ENCODE results near the gene WDR43.

The WDR43 gene

DNA sequence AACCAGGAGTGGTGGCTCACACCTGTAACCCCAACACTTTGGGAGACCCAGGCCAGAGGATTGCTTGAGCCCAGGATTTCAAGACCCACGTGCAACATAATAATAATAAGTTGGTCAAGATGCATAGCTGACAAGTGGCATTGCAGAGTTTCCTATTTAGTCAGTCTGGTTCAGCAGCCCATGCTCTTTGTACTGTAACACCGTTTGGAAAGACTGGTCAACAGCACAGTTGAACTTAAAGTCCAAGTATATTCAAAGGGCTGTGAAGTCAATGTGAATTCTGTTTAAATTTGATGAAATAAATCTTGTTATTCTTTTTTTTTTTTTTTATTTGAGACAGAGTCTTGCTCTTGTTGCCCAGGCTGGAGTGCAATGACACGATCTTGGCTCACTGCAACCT lies 22.8 kb upstream of the WDR43 start:
- H3K27ac ChIP-seq, result no peak overlapping the region
- no peak for TF ChIP-seq ZFX (IDR thresholded peaks at IDR 0.05)
- TF ChIP-seq, protein P1, sequence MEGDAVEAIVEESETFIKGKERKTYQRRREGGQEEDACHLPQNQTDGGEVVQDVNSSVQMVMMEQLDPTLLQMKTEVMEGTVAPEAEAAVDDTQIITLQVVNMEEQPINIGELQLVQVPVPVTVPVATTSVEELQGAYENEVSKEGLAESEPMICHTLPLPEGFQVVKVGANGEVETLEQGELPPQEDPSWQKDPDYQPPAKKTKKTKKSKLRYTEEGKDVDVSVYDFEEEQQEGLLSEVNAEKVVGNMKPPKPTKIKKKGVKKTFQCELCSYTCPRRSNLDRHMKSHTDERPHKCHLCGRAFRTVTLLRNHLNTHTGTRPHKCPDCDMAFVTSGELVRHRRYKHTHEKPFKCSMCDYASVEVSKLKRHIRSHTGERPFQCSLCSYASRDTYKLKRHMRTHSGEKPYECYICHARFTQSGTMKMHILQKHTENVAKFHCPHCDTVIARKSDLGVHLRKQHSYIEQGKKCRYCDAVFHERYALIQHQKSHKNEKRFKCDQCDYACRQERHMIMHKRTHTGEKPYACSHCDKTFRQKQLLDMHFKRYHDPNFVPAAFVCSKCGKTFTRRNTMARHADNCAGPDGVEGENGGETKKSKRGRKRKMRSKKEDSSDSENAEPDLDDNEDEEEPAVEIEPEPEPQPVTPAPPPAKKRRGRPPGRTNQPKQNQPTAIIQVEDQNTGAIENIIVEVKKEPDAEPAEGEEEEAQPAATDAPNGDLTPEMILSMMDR (conservative IDR thresholded peaks at IDR 0.05), result no peak

DNA sequence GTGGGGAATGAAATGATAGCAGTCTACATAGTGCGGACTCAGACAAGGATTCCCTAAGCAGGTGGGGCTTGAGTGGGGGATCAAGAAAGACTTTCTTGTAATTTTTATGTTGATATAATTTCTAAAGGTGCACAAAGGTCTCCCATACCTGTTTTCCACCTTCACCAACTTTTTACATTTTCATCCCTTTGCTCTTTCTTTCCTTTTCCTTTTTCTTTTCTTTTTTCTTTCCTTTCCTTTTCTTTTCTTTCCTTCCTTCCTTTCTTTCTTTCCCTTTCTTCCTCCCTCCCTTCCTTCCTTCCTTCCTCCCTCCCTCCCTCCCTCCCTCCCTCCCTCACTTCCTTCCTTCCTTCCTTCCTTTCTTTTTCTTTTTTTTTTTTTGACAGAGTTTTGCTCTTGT lies 14.3 kb upstream of the WDR43 start:
- TF ChIP-seq ZFX (IDR thresholded peaks at IDR 0.05), result no peak
- TF ChIP-seq, protein P1 (conservative IDR thresholded peaks at IDR 0.05), result no peak
- H3K27ac ChIP-seq, result no peak overlapping the region

DNA sequence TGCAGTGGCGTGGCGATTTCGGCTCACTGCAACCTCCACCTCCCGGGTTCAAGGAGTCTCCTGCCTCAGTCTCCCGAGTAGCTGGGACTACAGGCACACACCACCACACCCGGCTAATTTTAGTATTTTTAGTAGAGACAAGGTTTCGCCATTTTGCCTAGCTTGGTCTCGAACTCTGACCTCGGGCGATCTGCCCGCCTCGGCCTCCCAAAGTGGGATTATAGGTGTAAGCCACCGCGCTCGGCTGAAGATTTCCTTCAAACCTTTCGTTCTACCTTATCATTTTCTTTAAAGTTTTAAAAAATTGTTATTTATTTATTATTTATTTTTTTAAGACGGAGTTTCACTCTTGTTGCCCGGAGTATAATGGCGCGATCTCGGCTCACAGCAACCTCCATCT lies 979 bp upstream of the WDR43 start:
- H3K27ac ChIP-seq, result no peak overlapping the region
- TF ChIP-seq, protein P1 (conservative IDR thresholded peaks at IDR 0.05), result no peak
- TF ChIP-seq ZFX (IDR thresholded peaks at IDR 0.05), result no peak

DNA sequence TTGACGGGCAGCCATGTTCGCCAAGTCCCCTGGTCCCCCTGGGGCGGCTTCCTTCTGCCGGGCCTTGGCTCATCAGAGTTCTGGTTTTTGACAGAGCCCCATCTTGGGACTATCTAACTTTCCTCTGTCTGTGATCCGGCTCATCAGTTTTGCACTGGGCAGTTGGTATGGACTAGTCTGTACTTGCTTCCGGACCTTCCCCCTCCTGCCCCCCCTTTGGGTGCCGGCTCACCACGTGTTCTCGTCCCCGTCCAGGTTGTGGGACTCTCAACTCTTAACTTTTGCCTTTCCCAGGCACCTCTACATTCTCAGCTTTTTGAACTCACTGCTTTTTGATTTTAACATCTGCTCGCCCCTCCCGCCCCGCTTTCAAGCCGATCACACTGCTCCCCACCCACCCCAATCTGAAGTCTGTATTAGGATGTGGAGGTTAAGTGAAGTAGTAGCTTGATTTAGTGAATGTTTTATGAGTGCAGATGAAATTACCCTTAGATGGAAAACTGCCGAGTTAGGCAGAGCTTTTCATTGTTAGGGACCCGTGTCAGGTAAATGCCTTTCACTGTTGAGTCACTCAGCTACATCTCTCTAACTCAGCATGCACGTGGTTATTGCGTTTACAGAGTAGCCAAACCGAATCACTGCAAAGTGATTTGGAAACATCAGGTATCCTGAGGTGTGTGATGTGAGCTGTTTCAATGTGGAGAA lies 874 bp downstream of the WDR43 start:
- TF ChIP-seq, protein P1 (conservative IDR thresholded peaks at IDR 0.05), result no peak
- TF ChIP-seq ZFX (IDR thresholded peaks at IDR 0.05), result peak; percentile 73
- peak overlapping the region; percentile 97 for H3K27ac ChIP-seq

DNA sequence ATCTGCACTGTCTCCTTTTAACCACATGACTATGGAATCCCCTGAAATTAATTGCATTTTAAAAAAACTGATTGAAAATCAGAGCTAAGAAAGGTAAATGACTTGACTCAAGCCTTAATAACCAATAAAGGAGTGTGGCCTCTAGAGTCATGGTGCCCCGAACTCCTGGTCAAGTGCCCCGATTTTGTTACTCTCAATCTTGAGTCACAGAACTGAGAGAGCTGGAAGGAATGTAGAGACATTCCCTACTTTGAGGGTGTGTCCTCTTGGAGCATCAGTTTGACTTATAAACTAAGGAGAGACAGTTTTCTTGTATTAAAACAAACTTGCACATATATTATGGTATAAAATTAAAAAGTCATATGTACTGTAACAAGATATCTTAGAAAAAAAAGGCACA lies 2.4 kb downstream of the WDR43 start:
- TF ChIP-seq, protein P1 (conservative IDR thresholded peaks at IDR 0.05), result no peak
- no peak for TF ChIP-seq ZFX (IDR thresholded peaks at IDR 0.05)
- no peak overlapping the region for H3K27ac ChIP-seq

DNA sequence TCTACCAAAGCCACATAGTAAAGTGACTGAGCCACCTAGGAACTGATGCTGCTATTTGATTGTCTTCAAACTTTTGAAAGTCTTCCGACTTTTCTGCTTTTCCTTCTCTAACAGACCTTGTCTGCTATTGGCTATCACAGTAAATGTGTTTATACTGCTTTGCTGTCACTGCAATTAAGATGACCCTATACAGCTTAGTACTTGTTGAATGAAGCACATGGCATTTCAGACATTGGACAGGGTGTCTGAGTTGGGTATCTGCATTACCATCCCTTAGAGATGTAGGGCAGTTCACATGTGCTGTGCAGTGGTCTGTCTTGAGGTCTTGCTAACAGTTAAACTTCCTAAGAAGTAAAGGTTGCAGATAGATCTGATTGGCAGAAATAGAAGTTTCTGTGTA lies 3.6 kb downstream of the WDR43 start:
- H3K27ac ChIP-seq, result no peak overlapping the region

DNA sequence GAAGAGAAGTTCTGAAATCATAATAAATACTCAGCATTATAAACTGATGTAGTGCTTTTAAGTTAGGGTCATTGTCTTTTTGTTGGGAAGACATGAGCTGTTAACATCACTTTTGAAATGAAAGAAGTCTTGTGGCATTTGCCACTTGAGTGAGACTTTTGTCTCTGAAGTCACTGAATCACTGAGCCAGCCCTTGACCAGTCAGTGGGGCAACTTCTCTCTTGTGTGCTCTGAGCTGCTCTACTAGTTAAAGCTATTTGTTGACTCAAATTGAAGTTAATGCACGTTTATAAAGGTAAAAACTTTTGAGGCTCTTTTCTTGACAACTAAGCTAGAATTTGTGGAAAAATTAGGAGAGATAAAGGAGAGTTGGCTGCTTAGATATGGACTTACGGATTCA lies 6.7 kb downstream of the WDR43 start:
- TF ChIP-seq, protein P1 (conservative IDR thresholded peaks at IDR 0.05), result no peak
- TF ChIP-seq ZFX (IDR thresholded peaks at IDR 0.05), result no peak
- no peak overlapping the region for H3K27ac ChIP-seq

More for the DNA sequence above, 3.6 kb downstream of the WDR43 start:
- TF ChIP-seq, protein P1 (conservative IDR thresholded peaks at IDR 0.05), result no peak
- no peak for TF ChIP-seq ZFX (IDR thresholded peaks at IDR 0.05)
